HEK293 (cell line): Measurements from ENCODE around the gene MAP3K13.

Experiments used
- ATF2 ChIP-seq: fragments of 450-650 bp; formaldehyde crosslinking; IDR thresholded peaks from 2 replicates; pipeline ENCODE4 v1.5.1; 2016; ENCODE audit warnings: missing biosample characterization, missing genetic modification characterization, low read depth
- BCL6B ChIP-seq: fragments of 450-650 bp; formaldehyde crosslinking; IDR thresholded peaks from 2 replicates; pipeline ENCODE4 v1.5.1; 2017; ENCODE audit warnings: missing biosample characterization, missing genetic modification characterization
- GFI1B ChIP-seq: fragments of 450-650 bp; formaldehyde crosslinking; IDR thresholded peaks from 2 replicates; pipeline ENCODE4 v1.5.1; 2016; ENCODE audit warnings: missing biosample characterization, missing genetic modification characterization
- GLI4 ChIP-seq: fragments of 450-650 bp; formaldehyde crosslinking; IDR thresholded peaks from 2 replicates; pipeline ENCODE4 v1.5.1; 2016; ENCODE audit warnings: missing biosample characterization, missing genetic modification characterization
- GLIS1 ChIP-seq: fragments of 450-650 bp; formaldehyde crosslinking; IDR thresholded peaks from 2 replicates; pipeline ENCODE4 v1.5.1; 2016; ENCODE audit warnings: missing biosample characterization, missing genetic modification characterization
- HOXA7 ChIP-seq: sonication (generic); formaldehyde crosslinking; IDR thresholded peaks from 2 replicates; pipeline ENCODE4 v1.8.1; 2022; ENCODE audit warnings: missing genetic modification reagents, borderline replicate concordance
- KLF16 ChIP-seq: fragments of 450-650 bp; formaldehyde crosslinking; IDR thresholded peaks from 2 replicates; pipeline ENCODE4 v1.5.1; 2017; ENCODE audit warnings: missing biosample characterization, missing genetic modification characterization
- SP2 ChIP-seq: fragments of 450-650 bp; formaldehyde crosslinking; IDR thresholded peaks from 2 replicates; pipeline ENCODE4 v1.5.1; 2016; ENCODE audit warnings: missing biosample characterization, missing genetic modification characterization
- SP3 ChIP-seq: fragments of 450-650 bp; formaldehyde crosslinking; IDR thresholded peaks from 2 replicates; pipeline ENCODE4 v1.5.1; 2016; ENCODE audit warnings: missing biosample characterization, missing genetic modification characterization
- YY2 ChIP-seq: fragments of 450-650 bp; formaldehyde crosslinking; IDR thresholded peaks from 2 replicates; pipeline ENCODE4 v1.5.1; 2016; ENCODE audit warnings: missing biosample characterization, missing genetic modification characterization
- ZFP69B ChIP-seq: fragments of 450-650 bp; formaldehyde crosslinking; IDR thresholded peaks from 2 replicates; pipeline ENCODE4 v1.5.1; 2016; ENCODE audit warnings: missing biosample characterization, missing genetic modification characterization
- ZNF140 ChIP-seq: fragments of 450-650 bp; formaldehyde crosslinking; IDR thresholded peaks from 2 replicates; pipeline ENCODE4 v1.5.1; 2016; ENCODE audit warnings: missing biosample characterization, missing genetic modification characterization
- ZNF335 ChIP-seq: fragments of 450-650 bp; formaldehyde crosslinking; conservative IDR thresholded peaks from 2 replicates; pipeline ENCODE4 v1.5.1; 2016; ENCODE audit warnings: missing biosample characterization, missing genetic modification characterization
- ZNF366 ChIP-seq: fragments of 450-650 bp; formaldehyde crosslinking; conservative IDR thresholded peaks from 2 replicates; pipeline ENCODE4 v1.5.1; 2016; ENCODE audit warnings: missing biosample characterization, missing genetic modification characterization
- ZNF488 ChIP-seq: fragments of 450-650 bp; formaldehyde crosslinking; IDR thresholded peaks from 2 replicates; pipeline ENCODE4 v1.5.1; 2016; ENCODE audit warnings: missing biosample characterization, missing genetic modification characterization
- ZNF548 ChIP-seq: fragments of 450-650 bp; formaldehyde crosslinking; IDR thresholded peaks from 2 replicates; pipeline ENCODE4 v1.5.1; 2016; ENCODE audit warnings: missing biosample characterization, missing genetic modification characterization
- ZNF549 ChIP-seq: fragments of 450-650 bp; IDR thresholded peaks from 2 replicates; pipeline ENCODE4 v1.5.1; 2018; ENCODE audit warnings: missing biosample characterization, missing genetic modification characterization, mild to moderate bottlenecking, inconsistent platforms, moderate library complexity
- ZNF560 ChIP-seq: fragments of 450-650 bp; formaldehyde crosslinking; IDR thresholded peaks from 2 replicates; pipeline ENCODE4 v1.5.1; 2017; ENCODE audit warnings: missing biosample characterization, missing genetic modification characterization, borderline replicate concordance
- ZNF596 ChIP-seq: fragments of 450-650 bp; IDR thresholded peaks from 2 replicates; pipeline ENCODE4 v1.5.0; 2018; ENCODE audit warnings: missing biosample characterization, mild to moderate bottlenecking, missing genetic modification characterization, moderate library complexity
- ZNF610 ChIP-seq: fragments of 450-650 bp; formaldehyde crosslinking; IDR thresholded peaks from 2 replicates; pipeline ENCODE4 v1.5.1; 2016; ENCODE audit warnings: missing biosample characterization, missing genetic modification characterization, borderline replicate concordance
- ZNF660 ChIP-seq: fragments of 450-650 bp; IDR thresholded peaks from 2 replicates; pipeline ENCODE4 v1.5.1; 2018; ENCODE audit warnings: missing biosample characterization, mild to moderate bottlenecking, missing genetic modification characterization
- ZNF777 ChIP-seq: fragments of 450-650 bp; formaldehyde crosslinking; IDR thresholded peaks from 2 replicates; pipeline ENCODE4 v1.5.1; 2017; ENCODE audit warnings: missing biosample characterization, missing genetic modification characterization, borderline replicate concordance
- ZNF843 ChIP-seq: fragments of 450-650 bp; formaldehyde crosslinking; IDR thresholded peaks from 2 replicates; pipeline ENCODE4 v1.5.1; 2016; ENCODE audit warnings: missing biosample characterization, missing genetic modification characterization
- TF ChIP-seq, protein P1 (sequence below): fragments of 450-650 bp; formaldehyde crosslinking; IDR thresholded peaks from 2 replicates; pipeline ENCODE4 v1.5.1; 2016; ENCODE audit warnings: missing biosample characterization, missing genetic modification characterization
- TF ChIP-seq, protein P2 (sequence below): fragments of 450-650 bp; formaldehyde crosslinking; IDR thresholded peaks from 2 replicates; pipeline ENCODE4 v1.5.1; 2016; ENCODE audit warnings: missing biosample characterization, missing genetic modification characterization
- TF ChIP-seq, protein P3 (sequence below): fragments of 450-650 bp; formaldehyde crosslinking; IDR thresholded peaks from 2 replicates; pipeline ENCODE4 v1.5.1; 2016; ENCODE audit warnings: missing biosample characterization, missing genetic modification characterization
- TF ChIP-seq, protein P4 (sequence below): fragments of 450-650 bp; formaldehyde crosslinking; optimal IDR thresholded peaks from 2 replicates; pipeline ENCODE3; 2016; ENCODE audit warnings: missing biosample characterization, mild to moderate bottlenecking, missing genetic modification characterization

The MAP3K13 gene

GRCh38 chr3:185498503-185499396 lies 135.8 kb downstream of the MAP3K13 start, which contains the start of gene TMEM41A (continued):
- TF ChIP-seq SP3 (tag by site-specific recombination) (peak; percentile 91), ZNF843 (no peak; the same call in 1 of the 2 replicates), ZNF366 (tag by site-specific recombination) (peak; percentile 86), ZNF488 (tag by site-specific recombination) (no peak), ZNF335 (tag by site-specific recombination) (peak; percentile 79), GLI4 (tag by site-specific recombination) (peak; percentile 94), ATF2 (tag by site-specific recombination) (no peak), SP2 (peak; percentile 72), ZNF549 (no peak), HOXA7 (no peak), ZNF548 (tag by site-specific recombination) (no peak), KLF16 (tag by site-specific recombination) (peak; percentile 94), ZFP69B (peak; percentile 80), ZNF610 (tag by site-specific recombination) (peak; percentile 84; the same call in 1 of the 2 replicates), ZNF560 (no peak), BCL6B (tag by site-specific recombination) (peak; percentile 19; the same call in 1 of the 2 replicates), GFI1B (tag by site-specific recombination) (no peak), ZNF777 (peak; percentile 85; the same call in 1 of the 2 replicates), GLIS1 (tag by site-specific recombination) (no peak), YY2 (peak; percentile 47; the same call in 1 of the 2 replicates), ZNF596 (tag by site-specific recombination) (peak; percentile 47; the same call in 1 of the 2 replicates), ZNF660 (tag by site-specific recombination) (peak; percentile 99), ZNF140 (tag by site-specific recombination) (no peak)
- TF ChIP-seq, protein P1, sequence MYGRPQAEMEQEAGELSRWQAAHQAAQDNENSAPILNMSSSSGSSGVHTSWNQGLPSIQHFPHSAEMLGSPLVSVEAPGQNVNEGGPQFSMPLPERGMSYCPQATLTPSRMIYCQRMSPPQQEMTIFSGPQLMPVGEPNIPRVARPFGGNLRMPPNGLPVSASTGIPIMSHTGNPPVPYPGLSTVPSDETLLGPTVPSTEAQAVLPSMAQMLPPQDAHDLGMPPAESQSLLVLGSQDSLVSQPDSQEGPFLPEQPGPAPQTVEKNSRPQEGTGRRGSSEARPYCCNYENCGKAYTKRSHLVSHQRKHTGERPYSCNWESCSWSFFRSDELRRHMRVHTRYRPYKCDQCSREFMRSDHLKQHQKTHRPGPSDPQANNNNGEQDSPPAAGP (tag by site-specific recombination), result peak; percentile 86
- TF ChIP-seq, protein P2, sequence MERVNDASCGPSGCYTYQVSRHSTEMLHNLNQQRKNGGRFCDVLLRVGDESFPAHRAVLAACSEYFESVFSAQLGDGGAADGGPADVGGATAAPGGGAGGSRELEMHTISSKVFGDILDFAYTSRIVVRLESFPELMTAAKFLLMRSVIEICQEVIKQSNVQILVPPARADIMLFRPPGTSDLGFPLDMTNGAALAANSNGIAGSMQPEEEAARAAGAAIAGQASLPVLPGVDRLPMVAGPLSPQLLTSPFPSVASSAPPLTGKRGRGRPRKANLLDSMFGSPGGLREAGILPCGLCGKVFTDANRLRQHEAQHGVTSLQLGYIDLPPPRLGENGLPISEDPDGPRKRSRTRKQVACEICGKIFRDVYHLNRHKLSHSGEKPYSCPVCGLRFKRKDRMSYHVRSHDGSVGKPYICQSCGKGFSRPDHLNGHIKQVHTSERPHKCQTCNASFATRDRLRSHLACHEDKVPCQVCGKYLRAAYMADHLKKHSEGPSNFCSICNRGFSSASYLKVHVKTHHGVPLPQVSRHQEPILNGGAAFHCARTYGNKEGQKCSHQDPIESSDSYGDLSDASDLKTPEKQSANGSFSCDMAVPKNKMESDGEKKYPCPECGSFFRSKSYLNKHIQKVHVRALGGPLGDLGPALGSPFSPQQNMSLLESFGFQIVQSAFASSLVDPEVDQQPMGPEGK (tag by site-specific recombination), result peak; percentile 79
- TF ChIP-seq, protein P3, sequence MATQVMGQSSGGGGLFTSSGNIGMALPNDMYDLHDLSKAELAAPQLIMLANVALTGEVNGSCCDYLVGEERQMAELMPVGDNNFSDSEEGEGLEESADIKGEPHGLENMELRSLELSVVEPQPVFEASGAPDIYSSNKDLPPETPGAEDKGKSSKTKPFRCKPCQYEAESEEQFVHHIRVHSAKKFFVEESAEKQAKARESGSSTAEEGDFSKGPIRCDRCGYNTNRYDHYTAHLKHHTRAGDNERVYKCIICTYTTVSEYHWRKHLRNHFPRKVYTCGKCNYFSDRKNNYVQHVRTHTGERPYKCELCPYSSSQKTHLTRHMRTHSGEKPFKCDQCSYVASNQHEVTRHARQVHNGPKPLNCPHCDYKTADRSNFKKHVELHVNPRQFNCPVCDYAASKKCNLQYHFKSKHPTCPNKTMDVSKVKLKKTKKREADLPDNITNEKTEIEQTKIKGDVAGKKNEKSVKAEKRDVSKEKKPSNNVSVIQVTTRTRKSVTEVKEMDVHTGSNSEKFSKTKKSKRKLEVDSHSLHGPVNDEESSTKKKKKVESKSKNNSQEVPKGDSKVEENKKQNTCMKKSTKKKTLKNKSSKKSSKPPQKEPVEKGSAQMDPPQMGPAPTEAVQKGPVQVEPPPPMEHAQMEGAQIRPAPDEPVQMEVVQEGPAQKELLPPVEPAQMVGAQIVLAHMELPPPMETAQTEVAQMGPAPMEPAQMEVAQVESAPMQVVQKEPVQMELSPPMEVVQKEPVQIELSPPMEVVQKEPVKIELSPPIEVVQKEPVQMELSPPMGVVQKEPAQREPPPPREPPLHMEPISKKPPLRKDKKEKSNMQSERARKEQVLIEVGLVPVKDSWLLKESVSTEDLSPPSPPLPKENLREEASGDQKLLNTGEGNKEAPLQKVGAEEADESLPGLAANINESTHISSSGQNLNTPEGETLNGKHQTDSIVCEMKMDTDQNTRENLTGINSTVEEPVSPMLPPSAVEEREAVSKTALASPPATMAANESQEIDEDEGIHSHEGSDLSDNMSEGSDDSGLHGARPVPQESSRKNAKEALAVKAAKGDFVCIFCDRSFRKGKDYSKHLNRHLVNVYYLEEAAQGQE (tag by site-specific recombination), result peak; percentile 49; the same call in 1 of the 2 replicates
- TF ChIP-seq, protein P4, sequence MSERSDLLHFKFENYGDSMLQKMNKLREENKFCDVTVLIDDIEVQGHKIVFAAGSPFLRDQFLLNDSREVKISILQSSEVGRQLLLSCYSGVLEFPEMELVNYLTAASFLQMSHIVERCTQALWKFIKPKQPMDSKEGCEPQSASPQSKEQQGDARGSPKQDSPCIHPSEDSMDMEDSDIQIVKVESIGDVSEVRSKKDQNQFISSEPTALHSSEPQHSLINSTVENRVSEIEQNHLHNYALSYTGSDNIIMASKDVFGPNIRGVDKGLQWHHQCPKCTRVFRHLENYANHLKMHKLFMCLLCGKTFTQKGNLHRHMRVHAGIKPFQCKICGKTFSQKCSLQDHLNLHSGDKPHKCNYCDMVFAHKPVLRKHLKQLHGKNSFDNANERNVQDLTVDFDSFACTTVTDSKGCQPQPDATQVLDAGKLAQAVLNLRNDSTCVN (tag by site-specific recombination), result peak; percentile 78
